GOT3 (cell line): ENCODE results near the gene TTC19.
"Not testable (repeated sequence)": the region's sequence is repeated elsewhere in the genome, so short reads cannot be mapped to it uniquely, and the experiment has no call there.

Experiments used
- DNase-seq: peaks from one replicate; lab custom pipeline; 2025; ENCODE audit warnings: mixed read lengths; lab: John Stamatoyannopoulos, UW

TTC19 gene

GRCh38 chr17:15973016-15973415 lies 26.6 kb upstream of the TTC19 start:
- DNase-seq: no peak

- DNase-seq: no peak
Measured at GRCh38 chr17:15973834-15974233, 25.8 kb upstream of the TTC19 start.

- no peak for DNase-seq
Measured at GRCh38 chr17:15977894-15978293, 21.7 kb upstream of the TTC19 start.

- no peak for DNase-seq
Measured at GRCh38 chr17:15978606-15979005, 21.0 kb upstream of the TTC19 start.

GRCh38 chr17:15979013-15979412 lies 20.6 kb upstream of the TTC19 start:
- DNase-seq: not testable (repeated sequence)

- DNase-seq: no peak
Measured at GRCh38 chr17:15981208-15981607, 18.4 kb upstream of the TTC19 start.

- DNase-seq: no peak
Measured at GRCh38 chr17:15981646-15982580, 17.7 kb upstream of the TTC19 start.

GRCh38 chr17:15996322-15996721 lies 3.3 kb upstream of the TTC19 start:
- DNase-seq: no peak

GRCh38 chr17:15998031-15998562 lies 1.5 kb upstream of the TTC19 start:
- DNase-seq: no peak

- no peak for DNase-seq
Measured at GRCh38 chr17:15999974-16000827, 577 bp downstream of the TTC19 start.

GRCh38 chr17:16001226-16001897 lies 1.7 kb downstream of the TTC19 start:
- DNase-seq: no peak

- no peak for DNase-seq
Measured at GRCh38 chr17:16002708-16003260, 3.2 kb downstream of the TTC19 start.

- no peak for DNase-seq
Measured at GRCh38 chr17:16003841-16004240, 4.2 kb downstream of the TTC19 start.

GRCh38 chr17:16005636-16006035 lies 6.0 kb downstream of the TTC19 start:
- no peak for DNase-seq

GRCh38 chr17:16007439-16007838 lies 7.8 kb downstream of the TTC19 start:
- DNase-seq: no peak

- no peak for DNase-seq
Measured at GRCh38 chr17:16013943-16014407, 14.4 kb downstream of the TTC19 start.

GRCh38 chr17:16019347-16019746 lies 19.7 kb downstream of the TTC19 start:
- no peak for DNase-seq

GRCh38 chr17:16023881-16024280 lies 24.3 kb downstream of the TTC19 start:
- DNase-seq: no peak

GRCh38 chr17:16025202-16025601 lies 25.6 kb downstream of the TTC19 start:
- no peak for DNase-seq

- DNase-seq: no peak
Measured at GRCh38 chr17:16026895-16027294, 27.3 kb downstream of the TTC19 start.
